ENCODE measurements around the gene H3-3A. TPM values are rescaled to one million over a fixed set of nuclear protein-coding genes. Genes with fewer than 3 reads are reported as not detected.
A peak's percentile ranks its signal among the peaks of the same experiment; 100 is the strongest.

The H3-3A gene
- total and polyA plus RNA-seq, 10 of the 15 experiments (the other 5 are each of a cell fraction or from before 2014, with no cell fraction given) = 215 to 486 (median 393) TPM

GRCh38 chr1:226061841-226062557 lies 517 bp upstream of the H3-3A start (continued):
- TF ChIP-seq NR2F1 (conservative IDR thresholded peaks at IDR 0.05) = peak; percentile 56; the same call in 1 of the 2 replicates
- no peak for TF ChIP-seq SRF (IDR thresholded peaks at IDR 0.05; ENCODE audit: low read depth in 2 of 2, low read length in 2 of 2)
- no peak for TF ChIP-seq RUNX3 (IDR thresholded peaks at IDR 0.05; ENCODE audit: low read length)
- TF ChIP-seq ZNF384 (IDR thresholded peaks at IDR 0.05; ENCODE audit: borderline replicate concordance, low read depth, low read length) = no peak
- no peak for TF ChIP-seq EP300 (IDR thresholded peaks at IDR 0.05; ENCODE audit: borderline replicate concordance in 1 of 2, control insufficient read depth in 1 of 2, low read depth in 2 of 2, low read length in 2 of 2)
- TF ChIP-seq CBFB (IDR thresholded peaks at IDR 0.05; ENCODE audit: low read depth) = no peak
- TF ChIP-seq ZBTB40 (IDR thresholded peaks at IDR 0.05; ENCODE audit: borderline replicate concordance) = no peak
- TF ChIP-seq MEF2B (IDR thresholded peaks at IDR 0.05; ENCODE audit: partially characterized antibody, poor library complexity, severe bottlenecking) = no peak
- TF ChIP-seq CHD1 (IDR thresholded peaks at IDR 0.05; ENCODE audit: low read depth, low read length) = no peak
- TF ChIP-seq NBN (IDR thresholded peaks at IDR 0.05) = no peak
- no peak; the same call in 1 of the 2 replicates for TF ChIP-seq SMAD5 (IDR thresholded peaks at IDR 0.05; ENCODE audit: low read depth)
- TF ChIP-seq HSF1 (IDR thresholded peaks at IDR 0.05; ENCODE audit: low read depth, low read length) = no peak
- no peak for TF ChIP-seq ZBTB11 (CRISPR knock-in tag; IDR thresholded peaks at IDR 0.05)
- TF ChIP-seq ZSCAN29 (IDR thresholded peaks at IDR 0.05) = no peak
- no peak for TF ChIP-seq RCOR1 (conservative IDR thresholded peaks at IDR 0.05; ENCODE audit: low read depth, low read length)
- TF ChIP-seq ATF3 (IDR thresholded peaks at IDR 0.05; ENCODE audit: borderline replicate concordance, extremely low read depth, low read depth, low read length) = no peak
- peak; percentile 23; the same call in 1 of the 2 replicates for TF ChIP-seq MAX (IDR thresholded peaks at IDR 0.05; ENCODE audit: low read depth, low read length)
- no peak for TF ChIP-seq NRF1 (conservative IDR thresholded peaks at IDR 0.05; ENCODE audit: low read depth, low read length)
- TF ChIP-seq IKZF2 (IDR thresholded peaks at IDR 0.05) = no peak
- TF ChIP-seq RBBP5 (conservative IDR thresholded peaks at IDR 0.05) = no peak
- TF ChIP-seq SPI1 (IDR thresholded peaks at IDR 0.05; ENCODE audit: borderline replicate concordance, insufficient read depth, low read depth, low read length) = no peak

All from GM12878 (cell line).